H1 (cell line): ENCODE measurements around the gene CLIC1. TPM values are rescaled to one million over a fixed set of nuclear protein-coding genes. Genes with fewer than 3 reads are reported as not detected.

Source experiments
- CTCF ChIA-PET: fragments of 300-600 bp; sonication (Branson Sonifier 250); formaldehyde crosslinking; loops from one replicate; lab custom pipeline; 2021; ENCODE audit not compliant: partially characterized antibody; lab: Charles Lee
- POLR2A ChIA-PET: fragments of 300-600 bp; sonication (Branson Sonifier 250); formaldehyde crosslinking; loops from one replicate; lab custom pipeline; 2021; ENCODE audit warnings: inconsistent platforms; ENCODE audit not compliant: partially characterized antibody; lab: Charles Lee
- DNase-seq, 2 experiments: peaks; one replicate each; pipeline versions ENCODE4 v3.0.0 to v3.0.0-alpha.2; 2010 to 2022; ENCODE audit warnings: low spot score in 2 of 2, low read depth in 1 of 2, mixed read lengths in 1 of 2
- FAIRE-seq: peaks from 2 replicates; lab custom pipeline; 2011; peaks lifted over from hg19 to GRCh38; lab: Jason Lieb, UNC
- H2AFZ ChIP-seq: 2 replicates; pipeline ENCODE4 v1.8.1; 2012; ENCODE audit warnings: low read length, inconsistent platforms
- H2AK5ac ChIP-seq: 2 replicates; pipeline ENCODE4 v1.6.1; 2013; ENCODE audit warnings: low read depth, low read length
- H2BK120ac ChIP-seq: replicated peaks from 2 replicates; pipeline ENCODE3; 2013; ENCODE audit warnings: low read depth, low read length, inconsistent platforms
- H2BK12ac ChIP-seq: 2 replicates; pipeline ENCODE4 v1.6.1; 2013; ENCODE audit warnings: low read depth, low read length
- H2BK15ac ChIP-seq: 2 replicates; pipeline ENCODE4 v1.6.1; 2013; ENCODE audit warnings: low read length
- H2BK20ac ChIP-seq: 2 replicates; pipeline ENCODE4 v1.6.1; 2013; ENCODE audit warnings: low read length
- H2BK5ac ChIP-seq: 2 replicates; pipeline ENCODE4 v1.6.1; 2013; ENCODE audit warnings: low read depth, low read length
- H3K14ac ChIP-seq: 2 replicates; pipeline ENCODE4 v1.6.1; 2013; ENCODE audit warnings: inconsistent platforms; ENCODE audit not compliant: insufficient read length
- H3K18ac ChIP-seq: 2 replicates; pipeline ENCODE4 v1.6.1; 2013; ENCODE audit warnings: low read length; ENCODE audit errors: extremely low read depth
- H3K23ac ChIP-seq: 2 replicates; pipeline ENCODE4 v1.6.1; 2013; ENCODE audit warnings: inconsistent platforms; ENCODE audit not compliant: insufficient read length
- H3K23me2 ChIP-seq: 2 replicates; pipeline ENCODE4 v1.6.1; 2013; ENCODE audit warnings: low read depth, low read length
- H3K27ac ChIP-seq: 2 replicates; pipeline ENCODE4 v1.6.1; 2011; ENCODE audit warnings: low read depth, low read length, inconsistent platforms
- H3K27me3 ChIP-seq, 4 experiments: replicated peaks in 1 of 4; 1 replicate in 1 of 4; 2 replicates in 3 of 4; pipeline versions ENCODE4 v1.6.1 to v1.8.1; 2011 to 2013; ENCODE audit warnings: low read length in 3 of 4, mild to moderate bottlenecking in 3 of 4, inconsistent platforms in 2 of 4, mixed read lengths in 2 of 4, moderate library complexity in 1 of 4; ENCODE audit not compliant: control insufficient read depth in 3 of 4, insufficient read depth in 3 of 4; ENCODE audit errors: extremely low read depth in 1 of 4
- H3K36me3 ChIP-seq, 4 experiments: 2 replicates each; pipeline versions ENCODE4 v1.6.1 to v1.8.1; 2011 to 2013; ENCODE audit warnings: mild to moderate bottlenecking in 4 of 4, low read length in 3 of 4, moderate library complexity in 2 of 4, control low read depth in 1 of 4, inconsistent platforms in 1 of 4; ENCODE audit not compliant: insufficient read depth in 4 of 4, control insufficient read depth in 2 of 4
- H3K4ac ChIP-seq: replicated peaks from 2 replicates; pipeline ENCODE3; 2013; ENCODE audit warnings: low read length, low read depth, mixed read lengths, inconsistent platforms; ENCODE audit not compliant: insufficient read length
- H3K4me1 ChIP-seq, 4 experiments: replicated peaks in 1 of 4; 1 replicate in 1 of 4; 2 replicates in 3 of 4; pipeline versions ENCODE4 v1.6.1 to v1.8.1; 2011 to 2013; ENCODE audit warnings: low read length in 3 of 4, inconsistent platforms in 2 of 4, mixed read lengths in 1 of 4; ENCODE audit not compliant: insufficient read depth in 4 of 4, control insufficient read depth in 3 of 4
- H3K4me2 ChIP-seq, 2 experiments: 2 replicates each; pipeline versions ENCODE4 v1.6.1 to v1.8.1; 2011 to 2013; ENCODE audit warnings: low read depth in 2 of 2, low read length in 2 of 2, control low read depth in 1 of 2, inconsistent platforms in 1 of 2, mild to moderate bottlenecking in 1 of 2; ENCODE audit not compliant: insufficient read depth in 1 of 2
- H3K4me3 ChIP-seq, 4 experiments: fragments of 200-600, 300-600 bp in 1 of 4; sonication (generic), shearing (Covaris generic), sonication (Bioruptor Twin) in 1 of 4; 2 replicates each; pipeline versions ENCODE4 v1.5.1 to v1.8.1; 2011 to 2016; ENCODE audit warnings: low read length in 4 of 4, low read depth in 3 of 4, control low read depth in 2 of 4, inconsistent platforms in 2 of 4, mild to moderate bottlenecking in 2 of 4, mixed read lengths in 1 of 4, moderate library complexity in 1 of 4; ENCODE audit not compliant: insufficient read depth in 2 of 4; ENCODE audit errors: extremely low read depth in 1 of 4
- H3K56ac ChIP-seq: replicated peaks from 2 replicates; pipeline ENCODE3; 2013; ENCODE audit warnings: low read depth, mild to moderate bottlenecking, mixed read lengths, low read length, inconsistent platforms; ENCODE audit not compliant: insufficient read length
- H3K79me1 ChIP-seq: 2 replicates; pipeline ENCODE4 v1.6.1; 2013; ENCODE audit warnings: low read depth, low read length, control low read depth
- H3K79me2 ChIP-seq, 2 experiments: 2 replicates each; pipeline versions ENCODE4 v1.6.1 to v1.8.1; 2012 to 2013; ENCODE audit warnings: low read length in 2 of 2, mild to moderate bottlenecking in 2 of 2, inconsistent platforms in 1 of 2; ENCODE audit not compliant: insufficient read depth in 2 of 2, control insufficient read depth in 1 of 2
- H3K9ac ChIP-seq, 4 experiments: replicated peaks in 1 of 4; 1 replicate in 1 of 4; 2 replicates in 3 of 4; pipeline versions ENCODE4 v1.6.1 to v1.8.1; 2011 to 2013; ENCODE audit warnings: low read depth in 3 of 4, low read length in 3 of 4, control low read depth in 2 of 4, mild to moderate bottlenecking in 2 of 4, moderate library complexity in 2 of 4, inconsistent platforms in 1 of 4; ENCODE audit errors: extremely low read depth in 1 of 4
- H3K9me3 ChIP-seq, 2 experiments: 2 replicates each; pipeline versions ENCODE4 v1.6.1 to v1.8.1; 2012 to 2013; ENCODE audit warnings: mild to moderate bottlenecking in 2 of 2, moderate library complexity in 2 of 2, control low read depth in 1 of 2, inconsistent platforms in 1 of 2, low read depth in 1 of 2, low read length in 1 of 2, mixed read lengths in 1 of 2; ENCODE audit not compliant: insufficient read depth in 2 of 2
- H4K20me1 ChIP-seq, 2 experiments: replicated peaks in 1 of 2; 2 replicates each; pipeline versions ENCODE3 to v1.8.1; 2011 to 2013; ENCODE audit warnings: inconsistent platforms in 2 of 2, low read length in 2 of 2, mild to moderate bottlenecking in 1 of 2; ENCODE audit not compliant: insufficient read depth in 2 of 2, control insufficient read depth in 1 of 2
- H4K5ac ChIP-seq: 2 replicates; pipeline ENCODE4 v1.6.1; 2013; ENCODE audit warnings: low read length, low read depth, mixed read lengths, inconsistent platforms; ENCODE audit not compliant: insufficient read length
- H4K8ac ChIP-seq: 2 replicates; pipeline ENCODE4 v1.8.0; 2013; ENCODE audit warnings: mild to moderate bottlenecking, moderate library complexity, low read length, inconsistent platforms; ENCODE audit not compliant: insufficient read depth; ENCODE audit errors: extremely low read depth
- H4K91ac ChIP-seq: replicated peaks from 2 replicates; pipeline ENCODE3; 2013; ENCODE audit warnings: low read length, mixed read lengths, inconsistent platforms; ENCODE audit not compliant: insufficient read length
- ASH2L ChIP-seq: fragments of 200-600, 300-600 bp; sonication (generic); IDR thresholded peaks from one replicate; pipeline ENCODE4 v1.7.1; 2017; ENCODE audit warnings: low read length
- ATF2 ChIP-seq: IDR thresholded peaks from 2 replicates; pipeline ENCODE4 v1.6.1; 2012; ENCODE audit warnings: low read length, inconsistent platforms
- ATF3 ChIP-seq: IDR thresholded peaks from 2 replicates; pipeline ENCODE4 v1.6.1; 2011; ENCODE audit warnings: low read depth, mild to moderate bottlenecking, low read length; ENCODE audit not compliant: insufficient read depth
- RAD21 ChIP-seq, 2 experiments: IDR thresholded peaks in 1 of 2; conservative IDR thresholded peaks in 1 of 2; 2 replicates each; pipeline ENCODE4 v1.6.1; 2011; ENCODE audit warnings: low read depth in 2 of 2, low read length in 2 of 2, improper control_type of control experiment in 1 of 2, inconsistent platforms in 1 of 2, mild to moderate bottlenecking in 1 of 2, moderate library complexity in 1 of 2
- RFX5 ChIP-seq: IDR thresholded peaks from 2 replicates; pipeline ENCODE4 v1.6.1; 2011; ENCODE audit warnings: low read depth, low read length, improper control_type of control experiment, borderline replicate concordance
- WGBS, 2 experiments: shearing (Covaris generic) in 1 of 2; methylation state at CpG; one replicate each; pipeline versions ENCODE4 v1.1.6 to v1.1.7; 2013 to 2015; ENCODE audit warnings: low lambda C conversion rate in 2 of 2, mixed read lengths in 2 of 2, inconsistent platforms in 1 of 2, low coverage in 1 of 2, missing lambda C conversion rate in 1 of 2; ENCODE audit not compliant: insufficient replicate concordance in 2 of 2, insufficient coverage in 1 of 2, insufficient read length in 1 of 2; ENCODE audit errors: extremely low coverage in 1 of 2, missing lambda C conversion rate in 1 of 2; 5-methylcytosine and 5-hydroxymethylcytosine counted together
- polyA plus RNA-seq, 7 experiments: library from polyadenylated mRNA; depleted of rRNA in 3 of 7; stranded (reverse) in 5 of 7; unstranded in 2 of 7; fragments of >200 nt in 5 of 7; fragments of 200-250 nt in 2 of 7; gene quantifications; 1 replicate in 5 of 7; 2 replicates in 1 of 7; 4 replicates in 1 of 7; pipeline versions ENCODE4 v1.2.1 to v1.2.3, GENCODE V29; 2011 to 2013; ENCODE audit warnings: missing spikeins in 2 of 7, mixed read lengths in 2 of 7
- total RNA-seq: library from RNA; stranded (reverse); fragmentation: NEBNext Ultra II Directional; extraction: Animal tissue kit (Norgen Biotek cat#: 25700); gene quantifications from 2 replicates; pipeline ENCODE4 v1.2.1, GENCODE V29; 2021

The CLIC1 gene
- total and polyA plus RNA-seq, 2 of the 8 experiments (the other 6 are each of a cell fraction or from before 2014, with no cell fraction given) = 250 to 277 TPM

GRCh38 chr6:31734247-31734820 lies 2.0 kb downstream of the CLIC1 start:
- TF ChIP-seq ATF2 (0 out of 2 replicates have a peak, but pooled peaks have one; percentile 94), ASH2L (no peak), RAD21 (IDR thresholded peaks at IDR 0.05 in 1 of 2, conservative IDR thresholded peaks at IDR 0.05 in 1 of 2; ENCODE audit: low read depth in 2 of 2, low read length in 2 of 2) (peak in 1 of 2 experiments; percentile 4; a peak in 1 of 4 replicates), ATF3 (peak; percentile 60), RFX5 (no peak)
- WGBS, 2 experiments = 0% methylated on average over 2 of the region's 2 CpGs; no CpG with 5 or more reads in 1 of the 2 experiments
- ChIA-PET CTCF (interaction anchor here (1.0 to 5.6 kb wide), 5 partner anchors 11 to 96 kb away, joined by 3 to 23 read pairs (median 5); partner anchors contain the start of gene MPIG6B), POLR2A (interaction anchor here (0.7 to 8.7 kb wide), 13 partner anchors 10 to 347 kb away, joined by 3 to 73 read pairs (median 4); partner anchors contain the start of genes CSNK2B, DDX39B, GPANK1 and LY6G6C)
- no peak overlapping the region for H2BK120ac ChIP-seq
- H3K4me2 ChIP-seq = peak overlapping the region; percentile 78 to 99
- H3K4me1 ChIP-seq = peaks cover 22 to 32% (median 25%) of the 10 kb centered on the region in 4 experiments
- no peak for DNase-seq
- no peak overlapping the region for H3K23ac ChIP-seq
- peak overlapping the region; percentile 82 to 98 (median 92) for H3K4me3 ChIP-seq
- no peak overlapping the region for H2AFZ ChIP-seq
- H3K36me3 ChIP-seq = peaks cover 10 to 30% (median 21%) of the 10 kb centered on the region in 4 experiments
- H2BK5ac ChIP-seq = peak overlapping the region; percentile 53; the same call in 1 of the 2 replicates
- no peak overlapping the region; the same call in 1 of the 2 replicates for H2BK20ac ChIP-seq
- H4K8ac ChIP-seq = no peak overlapping the region
- H2BK15ac ChIP-seq = peak overlapping the region; percentile 4; the same call in 1 of the 2 replicates
- H3K79me1 ChIP-seq = peaks cover 8% of the 10 kb centered on the region; the same call in 1 of the 2 replicates
- FAIRE-seq = no peak
- no peaks in the 10 kb centered on the region for H3K27me3 ChIP-seq
- H4K91ac ChIP-seq = no peak overlapping the region
- H3K56ac ChIP-seq = no peak overlapping the region
- H3K14ac ChIP-seq = no peak overlapping the region
- H3K27ac ChIP-seq = peak overlapping the region; percentile 25; the same call in 1 of the 2 replicates
- no peak overlapping the region; a peak in 2 of 7 replicates for H3K9ac ChIP-seq
- H3K4ac ChIP-seq = peak overlapping the region; percentile 5
- H4K5ac ChIP-seq = no peak overlapping the region
- peaks cover 4 to 5% of the 10 kb centered on the region in 2 experiments for H4K20me1 ChIP-seq
- H2AK5ac ChIP-seq = 0 out of 2 replicates have a peak overlapping the region, but pooled peaks have one; percentile 3
- H2BK12ac ChIP-seq = peak overlapping the region; percentile 3; the same call in 1 of the 2 replicates
- H3K18ac ChIP-seq = no peak overlapping the region; the same call in 1 of the 2 replicates
- no peaks in the 10 kb centered on the region for H3K9me3 ChIP-seq
- peaks cover 0 to 26% of the 10 kb centered on the region in 2 experiments; a peak in 2 of 4 replicates for H3K79me2 ChIP-seq
- peaks cover 20% of the 10 kb centered on the region for H3K23me2 ChIP-seq
